ENCODE data around the gene AP4M1. TPM values are rescaled to one million over a fixed set of nuclear protein-coding genes. Genes with fewer than 3 reads are reported as not detected.

The AP4M1 gene
- total and polyA plus RNA-seq, 9 of the 15 experiments (the other 6 are each of a cell fraction or from before 2014, with no cell fraction given), result 1.3 to 30.9 (median 14.1) TPM

GRCh38 chr7:100088621-100089457 lies 12.6 kb upstream of the AP4M1 start, which contains the start of gene COPS6 (continued):
- TF ChIP-seq ZNF609 (CRISPR knock-in tag; IDR thresholded peaks at IDR 0.05; ENCODE audit: borderline replicate concordance), result 0 out of 2 replicates have a peak, but pooled peaks have one; percentile 63
- TF ChIP-seq STAG1 (CRISPR knock-in tag; IDR thresholded peaks at IDR 0.05; ENCODE audit: borderline replicate concordance), result peak; percentile 65
- TF ChIP-seq PREB (CRISPR knock-in tag; IDR thresholded peaks at IDR 0.05), result no peak
- TF ChIP-seq TSHZ1 (CRISPR knock-in tag; IDR thresholded peaks at IDR 0.05), result no peak
- TF ChIP-seq MAFK (IDR thresholded peaks at IDR 0.05; ENCODE audit: low read length), result no peak
- TF ChIP-seq RAD51 (IDR thresholded peaks at IDR 0.05; ENCODE audit: borderline replicate concordance, low read depth), result no peak
- no peak for TF ChIP-seq ZNF707 (CRISPR knock-in tag; conservative IDR thresholded peaks at IDR 0.05)
- no peak for TF ChIP-seq ZNF586 (CRISPR knock-in tag; conservative IDR thresholded peaks at IDR 0.05)
- no peak for TF ChIP-seq ZNF717 (CRISPR knock-in tag; IDR thresholded peaks at IDR 0.05)
- no peak for TF ChIP-seq MCM2 (IDR thresholded peaks at IDR 0.05; ENCODE audit: low read depth)
- no peak for TF ChIP-seq NFYB (IDR thresholded peaks at IDR 0.05; ENCODE audit: extremely low read depth, insufficient read length)
- peak; percentile 50 for TF ChIP-seq KLF16 (IDR thresholded peaks at IDR 0.05)

All from K562 (cell line).